Renal pelvis (tissue), 4 donors: ENCODE measurements around the gene SLC22A23. TPM values are rescaled to one million over a fixed set of nuclear protein-coding genes. Genes with fewer than 3 reads are reported as not detected.

Experiments used
- DNase-seq: peaks from one replicate; pipeline ENCODE4 v3.0.0-alpha.2; 2013
- polyA plus RNA-seq, 3 donors: library from polyadenylated mRNA; unstranded; fragments of 120-200 nt; gene quantifications; one replicate each; pipeline ENCODE4 v1.2.1, GENCODE V29; 2013; ENCODE audit not compliant: insufficient read length in 3 of 3

SLC22A23 gene
- polyA plus RNA-seq, 3 donors: 10.7 to 16.3 (median 14.0) TPM

DNA sequence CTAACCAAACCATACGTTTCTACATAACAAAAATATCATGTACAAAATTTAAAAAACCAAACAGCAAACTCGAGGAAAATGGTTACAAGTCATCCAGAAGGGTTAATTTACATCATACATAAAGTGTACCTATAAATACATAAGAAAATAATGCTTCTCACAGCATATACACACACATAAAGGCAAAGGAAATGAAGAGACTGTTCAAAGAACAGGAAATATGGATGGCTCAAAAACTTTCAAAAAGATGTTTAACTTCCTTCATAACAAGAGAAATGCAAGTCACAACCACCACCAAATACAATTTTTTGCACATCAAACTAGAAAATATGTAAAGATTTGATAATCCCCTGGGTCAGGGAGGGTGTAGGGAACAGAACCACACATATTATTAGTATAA lies 7.5 kb downstream of the SLC22A23 start:
- DNase-seq: no peak

DNA sequence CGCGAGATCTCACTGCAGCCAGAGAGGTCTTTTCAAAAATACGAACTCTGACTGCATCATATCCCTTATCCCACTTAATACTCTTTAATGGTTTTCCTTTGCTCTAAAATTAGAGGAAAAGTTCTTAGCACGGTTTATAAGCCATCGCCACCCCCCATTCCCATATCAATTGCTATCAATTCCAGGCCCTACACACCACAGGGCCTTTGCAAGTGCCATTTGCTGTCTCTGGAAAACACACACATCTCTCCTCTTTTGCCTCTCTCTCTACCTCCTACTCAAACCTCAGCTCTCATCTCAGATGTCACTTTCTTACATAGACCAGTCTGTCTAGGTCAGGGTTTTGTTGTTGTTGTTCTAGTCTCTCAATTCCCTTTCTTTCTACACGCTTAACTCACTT lies 9.8 kb downstream of the SLC22A23 start:
- DNase-seq: no peak

DNA sequence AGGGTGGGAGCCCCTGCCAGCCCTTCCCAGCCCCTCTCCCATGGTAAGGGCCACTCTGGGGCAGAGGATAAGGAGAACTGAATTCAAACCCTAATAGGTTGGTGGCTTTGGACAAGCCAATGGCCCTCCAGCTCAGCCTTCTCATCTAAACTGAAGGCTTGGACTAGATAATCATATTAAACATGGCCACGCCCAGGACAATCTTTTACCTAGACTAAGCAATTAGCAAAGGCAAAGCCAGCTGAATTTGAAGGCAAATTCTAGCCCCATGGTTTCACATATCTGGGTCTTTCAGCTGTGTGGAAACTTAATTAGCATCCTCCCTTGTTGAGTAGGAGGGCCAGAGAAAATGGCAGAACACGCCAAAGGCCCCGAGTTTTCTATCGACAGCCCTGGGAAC lies 10.7 kb downstream of the SLC22A23 start:
- DNase-seq: no peak

DNA sequence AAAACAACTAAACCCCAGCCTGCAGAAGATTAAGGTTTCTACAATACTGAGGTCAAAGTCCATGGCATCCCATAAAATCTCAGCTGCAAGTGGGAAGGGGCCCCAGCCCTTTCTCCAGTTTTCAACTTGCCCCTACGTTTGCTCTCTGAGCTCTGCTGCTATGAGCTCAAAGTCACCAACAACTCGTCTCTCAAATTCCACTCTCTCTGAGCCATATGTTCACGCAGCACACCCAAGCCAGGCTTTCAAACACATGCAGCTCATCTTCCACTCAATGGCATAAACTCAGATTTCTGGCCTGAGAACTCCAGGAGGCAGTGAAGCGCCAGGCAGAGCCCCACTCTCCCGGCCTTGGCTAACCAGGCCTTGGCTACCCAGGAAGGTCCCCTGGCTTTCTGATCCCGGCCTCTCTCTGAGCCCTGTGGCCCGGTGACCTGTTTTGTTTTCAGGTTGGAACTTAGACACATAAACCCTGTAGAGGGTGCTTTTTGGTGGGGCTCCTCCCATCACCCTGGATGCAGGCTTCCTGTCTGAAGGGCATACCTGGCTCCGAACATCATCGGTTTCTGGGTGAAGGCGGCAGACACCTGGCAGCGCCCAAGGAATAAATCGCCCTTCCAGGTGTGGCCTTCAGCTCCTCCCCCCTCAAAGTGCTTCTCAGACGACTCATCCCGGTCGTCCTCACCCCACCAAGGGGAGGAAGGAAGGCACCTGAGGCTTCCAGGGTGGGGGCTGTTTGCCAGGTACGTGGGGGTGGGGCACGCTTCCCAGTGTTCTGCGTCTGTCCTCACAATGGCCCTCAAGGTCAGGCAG lies 12.4 kb downstream of the SLC22A23 start:
- no peak for DNase-seq

DNA sequence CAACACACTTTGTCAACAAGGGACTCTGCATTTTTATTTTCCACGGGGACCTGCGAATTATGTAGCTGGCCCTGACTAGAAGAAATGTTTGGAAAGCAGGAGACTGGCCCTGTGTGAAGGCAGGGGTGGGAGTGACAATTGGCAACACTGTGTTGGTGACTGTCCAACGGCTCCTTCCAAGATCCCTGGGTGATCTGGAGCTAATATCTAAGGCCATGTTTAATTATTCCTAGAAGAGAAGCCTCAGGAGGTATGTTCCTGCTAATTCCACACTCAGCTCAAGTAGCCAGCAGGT lies 13.7 kb downstream of the SLC22A23 start:
- DNase-seq: no peak

DNA sequence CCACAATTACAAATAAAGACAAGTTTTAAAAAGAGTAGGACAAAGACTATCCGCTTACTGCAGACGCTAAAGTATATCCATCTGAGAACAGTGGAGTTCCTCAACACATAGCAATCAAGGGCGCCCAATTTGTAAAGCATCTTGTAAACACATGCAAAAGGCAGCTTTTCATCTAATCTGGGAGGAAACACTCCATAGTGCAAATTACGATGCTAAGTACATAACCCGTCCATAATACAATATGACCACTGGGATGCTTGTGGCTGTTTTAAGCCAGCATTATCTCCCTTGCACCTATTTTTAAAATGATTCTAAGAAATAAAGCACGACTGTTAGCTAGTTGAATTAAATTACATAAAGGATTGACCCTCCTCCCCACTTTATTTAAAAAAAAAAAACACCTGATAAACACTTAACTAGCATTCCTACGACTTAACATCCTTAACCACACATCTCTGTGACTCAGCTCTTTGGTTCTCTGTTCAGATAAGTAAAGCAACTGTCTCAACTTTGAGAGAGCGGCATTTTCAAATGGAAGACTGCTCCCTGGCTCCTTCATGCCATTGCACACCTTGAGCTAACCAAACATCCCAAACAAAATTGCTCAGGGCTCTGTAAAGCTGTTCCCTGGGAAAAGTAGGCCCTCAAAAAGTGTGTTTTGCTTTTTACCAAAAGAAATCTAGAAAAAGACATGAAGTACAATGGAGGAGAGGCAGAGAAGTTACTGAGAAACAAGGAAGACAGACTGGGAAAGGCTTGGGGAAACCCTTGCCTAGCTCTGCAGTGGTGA lies 14.2 kb downstream of the SLC22A23 start:
- DNase-seq: no peak

DNA sequence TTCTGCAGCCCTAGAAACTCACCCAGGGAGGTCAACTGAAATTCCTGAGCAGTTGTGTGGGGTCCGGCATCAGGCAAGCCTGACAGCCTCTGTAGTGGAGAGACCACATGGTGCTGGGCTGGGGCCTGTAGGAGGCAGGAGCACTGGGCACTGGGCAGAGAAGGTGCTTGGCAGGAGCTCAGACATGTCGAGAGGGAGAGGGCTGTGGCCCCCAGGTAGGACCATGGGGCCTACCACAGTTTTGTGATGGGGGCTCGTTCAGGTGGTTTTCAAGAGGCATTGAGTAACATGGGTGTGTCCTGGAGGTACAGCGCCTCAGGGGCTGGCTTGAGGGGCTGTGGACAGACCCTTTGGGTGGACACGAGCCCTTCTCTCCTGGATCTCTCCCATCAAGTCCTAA lies 15.9 kb downstream of the SLC22A23 start:
- DNase-seq: no peak

DNA sequence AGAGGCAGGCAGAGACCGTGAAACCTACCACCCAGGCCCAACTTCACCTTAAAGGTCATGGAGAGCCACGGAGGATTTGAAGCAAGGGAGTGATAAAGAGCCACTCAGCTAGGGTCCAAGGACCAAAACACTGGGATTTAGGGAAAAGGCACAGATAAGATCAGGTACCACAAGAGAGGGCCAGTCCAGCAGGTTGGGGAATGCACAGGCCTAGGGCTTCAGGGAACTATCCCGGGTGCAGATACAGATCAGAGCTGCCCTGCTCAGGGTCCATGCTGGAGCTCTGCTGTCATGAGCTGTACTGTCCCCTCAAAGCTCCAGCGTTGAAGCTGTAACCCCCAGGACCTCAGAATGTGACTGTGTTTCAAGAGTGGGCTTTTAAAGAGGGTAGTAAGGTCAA lies 16.9 kb downstream of the SLC22A23 start:
- no peak for DNase-seq

DNA sequence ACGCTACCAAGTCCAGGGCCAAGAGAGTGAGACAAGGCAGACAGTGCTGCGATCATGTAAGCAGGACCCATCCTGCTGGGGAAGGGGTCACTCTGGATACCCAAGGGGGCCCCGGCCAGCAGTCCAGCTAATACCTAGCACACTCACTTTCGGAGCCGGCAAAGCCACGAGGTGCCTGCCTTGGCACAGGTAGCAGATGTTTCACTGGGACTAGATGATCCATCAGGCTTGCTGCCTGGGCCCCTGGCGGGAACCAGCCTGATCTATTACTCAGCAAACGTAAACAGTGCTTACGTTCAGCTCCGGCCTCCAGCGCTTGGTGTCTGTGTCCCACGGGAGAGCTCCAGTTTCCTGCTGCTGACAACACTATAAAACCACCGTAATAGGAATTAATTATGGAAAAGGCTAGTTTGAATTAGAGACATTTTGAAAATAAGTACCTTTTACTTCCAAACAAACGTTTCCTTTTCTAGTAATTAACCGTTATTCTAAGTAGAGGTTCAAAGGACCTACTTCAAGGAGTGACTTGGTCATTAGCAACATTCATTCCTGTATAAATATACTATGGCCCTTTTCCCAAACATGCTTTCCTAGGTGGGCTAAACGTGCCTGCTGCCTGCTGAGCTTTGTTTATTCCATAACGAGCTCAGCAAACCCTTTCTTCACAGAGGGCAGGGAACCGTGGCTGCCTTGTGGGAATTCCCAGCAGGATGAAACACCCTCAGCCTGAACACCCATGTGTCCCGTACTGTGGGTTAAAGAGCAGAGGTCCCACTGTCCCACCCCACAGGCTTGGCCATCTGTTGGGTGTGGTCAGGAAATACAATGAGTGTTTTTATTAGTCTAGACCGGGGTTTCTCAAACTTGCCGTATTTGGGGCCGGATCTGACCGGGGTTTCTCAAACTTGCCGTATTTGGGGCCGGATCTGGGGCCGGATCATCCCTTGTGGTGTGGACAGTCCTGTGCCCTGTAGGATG lies 18.4 kb downstream of the SLC22A23 start:
- DNase-seq: no peak

DNA sequence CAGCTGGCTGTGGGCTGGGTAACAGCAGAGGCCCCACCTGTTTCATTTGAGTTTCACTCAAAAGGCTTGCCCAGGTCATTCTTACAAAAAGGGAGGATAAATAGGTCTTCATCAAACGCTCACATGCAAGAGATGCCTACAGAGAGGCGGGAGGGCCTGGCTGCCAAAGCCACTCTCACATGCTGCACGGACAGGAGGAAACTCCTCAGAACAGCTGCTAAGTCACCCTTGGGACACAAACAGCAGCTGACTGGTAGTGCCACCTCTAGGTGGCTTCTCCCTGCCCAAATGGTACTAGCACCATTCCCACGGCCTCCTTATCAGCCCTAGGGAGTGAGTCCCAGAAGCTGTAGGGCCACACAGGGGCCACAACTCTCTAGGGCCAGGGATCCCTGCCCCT lies 23.8 kb downstream of the SLC22A23 start:
- DNase-seq: no peak

DNA sequence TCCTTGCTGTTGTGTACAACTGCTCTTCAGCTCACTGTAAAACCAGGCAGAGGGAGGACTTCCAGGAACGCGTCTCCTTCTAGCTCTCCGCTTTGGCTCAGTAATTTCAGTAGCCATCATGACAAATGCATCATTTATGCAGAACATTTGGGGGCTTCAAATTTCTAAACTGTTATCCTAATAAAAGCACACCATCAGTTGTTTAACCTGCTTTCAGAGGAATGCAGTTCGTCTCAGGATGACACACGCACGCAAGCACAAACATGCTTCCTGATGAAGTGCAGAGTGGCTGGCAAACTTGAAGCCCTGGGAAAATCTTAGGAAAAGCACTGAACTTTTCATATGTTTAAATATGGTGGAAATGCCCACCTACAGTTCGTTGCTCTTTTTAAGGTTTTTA lies 24.4 kb downstream of the SLC22A23 start:
- no peak for DNase-seq

DNA sequence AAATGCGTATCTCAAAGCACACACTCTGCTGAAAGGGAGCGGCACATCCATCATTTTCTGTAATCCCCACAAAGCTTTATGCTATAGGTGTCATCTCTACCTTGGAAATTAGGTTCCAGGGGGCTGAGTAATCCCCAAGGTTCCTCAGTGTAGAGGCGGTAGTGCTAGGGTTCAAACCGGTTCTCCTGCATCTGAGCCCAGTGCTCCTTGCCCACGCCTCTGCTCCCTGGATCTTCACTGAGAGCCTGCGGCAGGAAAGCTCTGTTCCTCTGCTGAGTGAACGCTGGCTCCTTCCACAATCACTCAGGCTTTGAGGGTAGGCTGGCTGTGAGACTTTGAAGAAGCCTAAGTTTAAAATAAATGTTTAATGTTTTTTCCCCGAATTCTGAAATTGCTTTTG lies 24.9 kb downstream of the SLC22A23 start:
- DNase-seq: no peak

DNA sequence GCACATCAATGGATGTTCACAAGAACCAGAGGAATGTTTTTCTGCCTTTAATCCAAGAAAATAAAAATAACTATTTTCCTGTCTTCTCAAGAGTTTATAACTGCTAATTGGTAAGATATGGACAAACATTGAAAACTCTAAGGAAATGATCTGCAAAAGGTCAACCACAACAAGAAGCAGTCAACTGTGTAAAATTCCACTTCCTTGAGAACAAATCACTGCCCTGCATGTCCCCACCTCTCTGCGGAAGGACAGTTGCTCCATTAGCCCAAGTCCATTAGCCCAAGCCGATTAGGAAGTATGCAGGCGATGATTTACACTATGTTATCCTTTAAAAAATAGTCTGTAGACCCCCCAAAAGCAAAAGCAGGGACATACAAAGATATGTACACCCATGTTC lies 27.6 kb downstream of the SLC22A23 start:
- DNase-seq: no peak

DNA sequence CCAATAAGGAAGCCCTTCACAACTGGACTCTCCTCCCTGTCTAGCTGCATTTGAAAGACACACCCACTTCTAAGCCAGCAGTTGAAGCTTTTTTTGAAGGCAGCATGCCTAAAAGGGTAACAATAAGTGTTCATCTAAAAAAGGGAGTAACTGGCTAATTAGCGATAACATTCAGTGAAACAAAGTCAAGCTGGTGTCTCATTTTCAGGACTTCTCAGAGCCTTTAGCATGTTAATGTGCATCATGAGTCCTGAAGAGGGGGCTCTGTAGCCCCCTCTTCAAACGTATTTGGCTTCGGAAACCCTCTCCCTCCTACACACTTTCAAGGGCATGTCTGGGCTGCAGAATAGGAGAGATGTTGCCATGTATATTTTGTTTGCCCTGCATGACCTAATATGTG lies 28.1 kb downstream of the SLC22A23 start:
- no peak for DNase-seq

DNA sequence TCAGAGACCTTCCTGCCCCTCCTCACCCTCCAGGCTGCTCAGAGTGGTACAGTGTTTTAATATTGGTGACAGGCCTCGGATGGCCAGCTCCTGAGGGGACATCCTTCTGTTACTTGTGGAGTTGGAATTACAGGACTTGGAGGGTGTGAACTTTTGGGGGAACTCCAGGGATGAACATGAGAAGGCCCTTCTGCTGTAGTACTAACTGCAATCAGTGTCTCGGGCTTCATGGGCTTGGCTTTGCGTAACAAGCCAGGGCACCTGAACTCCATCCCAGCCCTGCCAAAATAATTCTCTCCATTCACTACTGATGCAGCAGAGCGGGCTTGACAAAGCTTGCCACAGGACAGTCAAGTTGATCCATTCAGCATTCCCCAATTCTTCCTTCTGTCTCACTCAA lies 28.6 kb downstream of the SLC22A23 start:
- no peak for DNase-seq

DNA sequence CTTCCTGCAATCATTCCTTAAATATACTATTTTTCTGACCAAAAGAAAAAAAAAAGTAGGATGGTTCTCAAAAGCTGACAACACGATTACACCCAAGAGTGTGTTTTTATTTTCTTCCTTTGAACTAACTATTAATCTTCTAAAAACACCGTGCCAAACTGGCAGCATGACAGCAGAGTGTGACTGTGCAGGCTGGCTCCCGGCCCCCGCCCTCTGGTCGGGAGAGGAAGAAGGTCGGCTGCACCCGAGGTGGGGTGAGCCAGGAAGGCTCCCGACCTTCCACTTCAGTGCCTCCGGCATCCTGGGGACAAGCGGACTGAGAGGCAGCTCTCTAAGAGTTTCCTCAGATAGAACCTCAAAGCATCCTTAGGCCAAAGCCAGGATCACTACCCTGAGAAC lies 29.2 kb downstream of the SLC22A23 start:
- no peak for DNase-seq

DNA sequence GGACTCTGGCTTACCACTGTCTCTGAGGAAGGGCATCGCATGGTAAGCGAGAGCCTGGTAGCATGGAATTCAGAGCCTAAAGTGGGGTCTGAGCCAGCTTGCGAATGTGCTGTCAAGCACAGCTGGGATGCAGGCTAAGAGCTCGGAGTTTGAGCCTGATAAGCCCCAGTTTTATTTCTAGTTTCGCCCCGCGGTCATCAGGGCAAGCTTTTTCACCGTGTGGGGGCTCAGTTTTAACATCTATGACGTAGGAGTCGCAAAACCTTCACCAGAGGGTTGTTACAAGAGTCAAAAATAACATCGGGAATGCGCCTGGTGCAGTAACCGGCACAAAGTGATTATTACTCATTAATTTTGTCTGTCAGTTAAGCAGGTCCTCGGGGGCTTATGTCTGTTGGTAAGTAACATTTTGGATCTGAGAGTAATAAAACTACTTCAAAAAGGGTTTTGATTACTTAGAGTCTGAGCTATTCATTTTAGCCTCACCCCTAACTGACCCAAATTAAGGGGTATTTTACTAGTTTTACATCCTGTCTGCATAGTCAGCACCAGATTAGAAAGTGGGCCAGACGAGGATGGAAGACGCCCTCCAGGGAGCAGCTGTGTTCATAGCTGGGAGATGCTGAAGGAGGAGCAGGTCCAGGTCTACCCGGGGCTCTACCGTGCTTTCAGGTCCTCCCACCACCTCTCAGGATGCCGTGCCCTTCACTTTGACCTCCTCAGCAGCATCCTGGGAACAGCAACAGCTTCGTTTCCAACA lies 29.7 kb downstream of the SLC22A23 start:
- DNase-seq: no peak

DNA sequence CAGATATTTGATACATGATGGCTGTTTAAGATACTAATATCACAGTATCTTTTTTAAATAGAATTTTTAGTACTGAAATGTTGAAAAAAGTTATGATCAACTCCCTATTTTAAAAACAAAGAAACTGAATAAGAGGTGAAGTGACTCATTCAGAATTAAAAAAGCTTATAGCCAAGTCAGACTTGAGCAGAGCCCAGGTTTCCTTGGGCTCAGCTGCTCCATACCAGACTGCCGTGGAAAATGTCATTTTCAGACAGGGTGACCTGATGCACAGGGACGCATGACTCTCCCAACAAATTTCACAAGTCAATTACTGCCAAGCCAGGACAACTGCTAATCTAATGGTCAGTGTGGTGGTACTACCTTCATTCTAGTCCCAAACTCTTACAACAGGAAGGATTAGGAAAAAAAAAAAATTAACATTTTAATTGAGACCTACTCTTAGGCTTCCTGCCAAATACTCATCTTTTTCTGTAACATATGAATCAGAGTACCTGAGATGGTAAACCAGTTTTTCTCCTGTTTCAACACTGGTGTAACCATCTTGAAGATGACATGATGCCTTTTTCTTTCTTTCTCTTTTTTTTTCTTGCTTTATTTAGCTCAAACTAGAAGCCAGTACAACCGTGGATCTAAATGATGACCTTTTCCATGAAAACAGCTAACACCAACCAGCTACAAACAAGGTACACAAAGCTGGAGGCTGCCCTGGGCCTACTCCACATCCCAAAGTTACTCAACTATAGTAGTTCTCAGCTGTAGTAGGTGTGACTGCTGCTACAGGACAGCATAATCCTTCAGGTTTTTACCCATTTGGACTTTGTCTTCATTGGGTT lies 30.5 kb downstream of the SLC22A23 start:
- DNase-seq: no peak

DNA sequence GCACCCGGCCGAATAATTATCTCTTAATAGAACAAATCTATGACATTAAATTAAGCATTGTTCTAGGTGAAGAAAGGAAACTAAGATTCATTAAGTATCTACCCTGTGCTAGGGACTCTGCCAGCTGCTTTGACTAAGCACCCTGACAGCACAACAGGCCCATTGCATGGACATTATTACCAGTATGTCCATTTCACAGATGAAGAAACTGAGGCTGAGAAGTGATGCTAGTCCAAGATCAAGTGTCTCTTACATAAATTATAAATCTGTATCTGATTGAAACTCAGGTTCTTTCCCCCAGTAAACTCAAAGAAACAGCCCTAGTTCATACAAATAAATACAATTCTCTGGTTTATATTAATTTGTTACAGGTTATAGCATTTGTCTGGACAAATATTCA lies 31.3 kb downstream of the SLC22A23 start:
- no peak for DNase-seq

DNA sequence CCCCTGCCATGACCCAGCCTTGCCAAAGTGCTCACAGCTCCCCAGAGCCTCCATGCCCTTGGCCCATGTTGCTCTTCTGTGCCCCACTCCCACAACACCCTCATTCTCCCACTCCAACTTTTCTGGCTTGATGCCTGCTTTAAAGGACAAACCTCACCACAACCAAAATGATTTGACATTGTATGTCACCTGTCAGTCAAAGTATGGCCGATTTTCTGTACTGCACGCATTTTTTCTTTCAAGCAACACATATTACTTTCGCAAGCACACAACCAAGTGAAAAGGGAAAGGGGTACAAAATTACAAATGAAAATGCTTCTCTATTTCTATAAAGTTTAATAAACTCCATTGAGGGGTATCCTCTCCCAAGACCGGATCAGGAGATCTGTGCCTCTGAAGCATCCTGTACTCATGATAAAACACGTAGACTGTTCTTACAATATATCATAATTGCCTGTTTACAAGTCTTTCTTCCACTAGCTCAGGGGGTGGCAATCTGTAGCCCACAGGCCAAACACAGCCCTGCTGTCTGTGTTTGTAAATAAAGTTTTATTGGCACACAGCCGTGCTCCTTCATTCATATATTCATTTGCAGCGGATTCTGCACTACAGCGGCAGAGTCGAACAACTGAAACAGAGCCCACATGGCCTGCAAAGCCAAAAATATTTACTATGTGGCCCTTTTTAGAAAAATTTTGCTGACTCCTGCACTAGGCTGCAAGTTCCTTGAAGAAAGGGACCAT lies 32.5 kb downstream of the SLC22A23 start:
- no peak for DNase-seq
